Motor neuron (in vitro differentiated cells): ENCODE measurements around the gene RAD21L1. TPM values are rescaled to one million over a fixed set of nuclear protein-coding genes. Genes with fewer than 3 reads are reported as not detected.

Experiments used
- ATAC-seq, 8 experiments: fragments of 200-7000 bp; cut with Tn5 transposase; replicated peaks in 6 of 8; 2 replicates each; pipeline ENCODE4 v1.8.0; 2021; ENCODE audit warnings: mild to moderate bottlenecking in 8 of 8, moderate library complexity in 8 of 8
- H3K27ac ChIP-seq, 2 donors: fragments of 250-450 bp; sonication (Bioruptor Pico); 2 replicates each; pipeline ENCODE4 v1.9.0; 2021; ENCODE audit warnings: antibody characterized with exemption in 2 of 2, mild to moderate bottlenecking in 2 of 2, moderate library complexity in 1 of 2
- H3K4me1 ChIP-seq, 2 donors: fragments of 250-450 bp; sonication (Bioruptor Pico); replicated peaks in 1 of 2; 2 replicates each; pipeline ENCODE4 v1.6.1; 2021; ENCODE audit warnings: antibody characterized with exemption in 2 of 2, mild to moderate bottlenecking in 2 of 2, moderate library complexity in 1 of 2
- H3K4me3 ChIP-seq, 5 donors: fragments of 250-450 bp; sonication (Bioruptor Pico); 2 replicates each; pipeline ENCODE4 v1.9.0; 2021; ENCODE audit warnings: antibody characterized with exemption in 5 of 5, mild to moderate bottlenecking in 5 of 5, moderate library complexity in 4 of 5
- WGBS, 10 experiments: fragments of 450-650 bp; shearing (Covaris generic); methylation state at CpG; one replicate each; pipeline ENCODE4 v1.0.0; 2022; 5-methylcytosine and 5-hydroxymethylcytosine counted together
- in situ Hi-C, 9 experiments: fragments of 400-800 bp; cut with MboI; loops; one replicate each; pipeline ENCODE4 v1.15.0; 2021; ENCODE audit warnings: low sequenced_read_pairs in 9 of 9, low pct_unique_long_range_greater_than_20kb in 2 of 9; ENCODE audit not compliant: unreplicated experiment in 9 of 9
- total RNA-seq, 8 experiments: library from RNA; unstranded; fragments of 300-600 nt; gene quantifications; 2 replicates each; pipeline versions ENCODE4 v1.2.3 to v1.2.4, GENCODE V29; 2022

The RAD21L1 gene
- total RNA-seq, 8 experiments from 2014 or later, result not detected

DNA sequence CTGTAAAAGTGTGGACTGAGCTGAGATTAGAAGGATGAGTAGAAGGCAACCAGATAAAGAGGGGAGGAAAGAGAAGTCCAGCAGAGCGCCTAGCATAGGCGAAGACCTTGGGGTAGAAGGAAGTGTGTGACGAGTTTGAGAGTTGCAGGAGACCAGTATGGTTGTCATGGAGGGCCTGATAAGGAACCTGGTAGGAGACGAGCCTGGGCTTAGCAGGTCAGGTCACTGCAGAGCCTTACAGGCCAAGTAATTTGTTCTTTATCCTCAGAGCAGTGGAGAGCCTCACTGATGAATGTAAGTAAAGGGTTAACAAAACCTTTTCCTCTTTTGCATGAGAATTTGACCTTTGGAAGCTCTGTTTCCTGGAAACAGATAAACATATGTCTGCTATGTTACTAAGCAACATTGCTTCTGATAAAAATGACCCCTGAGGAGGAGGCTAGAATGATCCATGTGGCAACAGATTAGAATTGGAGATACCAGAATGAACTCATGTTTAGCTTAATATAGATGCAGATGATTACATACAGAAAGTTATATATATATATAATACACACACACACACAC lies 38.2 kb upstream of the RAD21L1 start:
- H3K4me3 ChIP-seq, result no peak overlapping the region
- WGBS, 10 experiments, result 0 to 100% (median 60%) methylated on average over 1 to 4 of the region's 4 CpGs; no CpG with 5 or more reads in 3 of the 10 experiments
- H3K4me1 ChIP-seq, result peaks cover 0 to 3% of the 10 kb centered on the region in 2 donors
- ATAC-seq, result no peak
- no peak overlapping the region for H3K27ac ChIP-seq
- in situ Hi-C loops, result no loop called here

DNA sequence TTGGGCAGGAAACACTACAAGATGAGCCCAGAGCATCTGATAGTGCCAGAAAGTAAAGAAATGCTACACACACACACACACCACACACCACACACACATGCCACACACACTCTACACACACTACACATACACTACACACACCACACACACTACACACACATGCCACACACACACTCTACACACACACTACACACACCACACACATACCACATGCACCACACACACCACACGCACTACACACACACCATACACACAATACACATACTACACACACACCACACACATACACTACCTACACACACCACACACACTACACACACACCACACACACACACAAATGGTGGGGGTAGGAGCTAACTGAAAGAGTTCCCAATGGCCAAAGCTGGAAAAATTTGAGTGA lies 37.5 kb upstream of the RAD21L1 start:
- Histone ChIP-seq H3K4me1 (peaks cover 0 to 3% of the 10 kb centered on the region in 2 donors), H3K4me3 (no peak overlapping the region), H3K27ac (no peak overlapping the region)
- ATAC-seq, result no peak
- 40 to 60% methylated on average over 1 of the region's 1 CpG; no CpG with 5 or more reads in 8 of the 10 experiments for WGBS, 10 experiments
- in situ Hi-C loops, result no loop called here

DNA sequence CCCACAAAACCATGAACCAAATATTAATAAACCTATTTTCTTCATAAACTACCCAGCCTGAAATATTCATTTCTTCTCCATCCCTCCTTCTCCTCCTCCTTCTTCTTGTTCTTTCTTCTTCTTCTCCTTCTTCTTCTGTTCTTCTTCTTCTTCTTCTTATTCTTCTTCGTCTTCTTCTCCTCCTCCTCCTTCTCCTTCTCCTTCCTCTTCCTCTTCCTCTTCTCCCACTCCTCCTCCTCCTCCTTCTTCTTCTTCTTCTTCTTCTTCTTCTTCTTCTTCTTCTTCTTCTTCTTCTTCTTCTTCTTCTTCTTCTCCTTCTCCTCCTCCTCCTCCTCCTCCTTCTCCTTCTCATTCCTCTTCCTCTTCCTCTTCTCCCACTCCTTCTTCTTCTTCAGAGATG lies 36.0 kb upstream of the RAD21L1 start:
- Histone ChIP-seq H3K4me3 (no peak overlapping the region), H3K27ac (no peak overlapping the region), H3K4me1 (no peaks in the 10 kb centered on the region)
- in situ Hi-C loops, result no loop called here
- 0 to 73% (median 23%) methylated on average over 1 of the region's 1 CpG; no CpG with 5 or more reads in 5 of the 10 experiments for WGBS, 10 experiments
- ATAC-seq, result no peak

DNA sequence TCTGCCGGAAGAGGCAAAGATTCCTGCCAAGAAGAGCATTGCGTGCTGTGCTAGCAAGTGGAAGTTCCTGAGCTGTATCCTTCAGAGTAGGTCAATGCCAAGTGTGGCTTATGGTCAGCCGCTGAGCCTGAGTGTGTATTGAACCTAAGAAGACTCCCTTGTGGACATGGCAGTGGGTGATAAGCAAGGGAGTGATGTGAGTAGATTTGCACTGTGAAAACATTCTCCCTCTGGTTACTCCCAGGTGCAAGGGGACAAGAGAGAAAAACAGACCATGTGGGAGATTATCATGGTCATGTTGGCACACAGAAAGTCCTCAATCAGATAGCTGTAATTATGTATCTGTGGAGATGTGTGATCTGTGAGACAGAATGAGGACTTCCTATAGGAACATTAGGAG lies 35.0 kb upstream of the RAD21L1 start:
- no peak for ATAC-seq
- Histone ChIP-seq H3K4me1 (no peaks in the 10 kb centered on the region), H3K4me3 (no peak overlapping the region), H3K27ac (no peak overlapping the region)
- WGBS, 10 experiments, result 66 to 100% (median 83%) methylated on average over 1 to 2 of the region's 3 CpGs; no CpG with 5 or more reads in 3 of the 10 experiments
- in situ Hi-C loops, result no loop called here

DNA sequence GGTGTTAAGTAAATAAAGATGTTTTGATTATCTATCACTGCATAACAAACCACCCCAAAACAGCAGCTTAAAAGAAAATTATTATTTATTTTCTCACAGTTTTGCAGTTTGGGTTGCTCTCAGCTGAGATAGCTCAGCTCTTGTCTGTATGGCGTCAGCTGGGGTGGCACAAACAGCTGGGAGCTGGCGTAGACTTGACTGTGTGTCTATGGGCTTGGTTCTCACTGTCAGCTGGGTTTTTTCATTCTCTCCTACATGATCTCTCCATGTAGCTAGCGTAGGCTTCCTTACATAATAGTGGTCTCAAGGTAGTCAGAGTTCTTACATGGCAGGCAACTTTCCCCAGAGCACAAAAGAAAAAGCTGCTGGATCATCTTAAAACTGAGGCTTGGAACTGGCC lies 34.5 kb upstream of the RAD21L1 start:
- Histone ChIP-seq H3K27ac (no peak overlapping the region), H3K4me3 (no peak overlapping the region), H3K4me1 (no peaks in the 10 kb centered on the region)
- in situ Hi-C loops, result no loop called here
- 0 to 100% (median 48%) methylated on average over 1 to 3 of the region's 3 CpGs; no CpG with 5 or more reads in 2 of the 10 experiments for WGBS, 10 experiments
- ATAC-seq, result peak in 1 of 8 experiments; percentile 35

DNA sequence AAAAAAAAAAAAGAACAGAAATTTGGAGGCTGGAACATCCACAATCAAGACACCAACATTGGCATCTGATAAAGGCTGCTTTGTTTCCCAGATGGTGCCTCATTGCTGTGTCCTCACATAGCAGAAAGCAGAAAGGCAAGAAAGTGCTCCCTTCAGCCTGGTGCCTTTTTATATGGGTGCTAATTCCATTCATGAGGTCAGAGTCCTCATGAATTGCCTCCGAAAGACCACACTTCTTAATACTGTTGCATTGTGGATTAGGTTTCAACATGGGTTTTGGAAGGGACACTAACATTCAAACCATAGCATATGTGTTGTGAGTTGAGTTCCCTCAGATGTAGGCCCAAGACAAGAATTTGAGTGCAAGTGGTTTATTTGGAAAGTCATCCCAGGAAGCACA lies 30.6 kb upstream of the RAD21L1 start:
- Histone ChIP-seq H3K27ac (no peak overlapping the region), H3K4me1 (no peaks in the 10 kb centered on the region), H3K4me3 (no peak overlapping the region)
- WGBS, 10 experiments, result 80 to 100% methylated on average over 1 of the region's 1 CpG; no CpG with 5 or more reads in 8 of the 10 experiments
- no peak for ATAC-seq
- in situ Hi-C loops, result no loop called here

DNA sequence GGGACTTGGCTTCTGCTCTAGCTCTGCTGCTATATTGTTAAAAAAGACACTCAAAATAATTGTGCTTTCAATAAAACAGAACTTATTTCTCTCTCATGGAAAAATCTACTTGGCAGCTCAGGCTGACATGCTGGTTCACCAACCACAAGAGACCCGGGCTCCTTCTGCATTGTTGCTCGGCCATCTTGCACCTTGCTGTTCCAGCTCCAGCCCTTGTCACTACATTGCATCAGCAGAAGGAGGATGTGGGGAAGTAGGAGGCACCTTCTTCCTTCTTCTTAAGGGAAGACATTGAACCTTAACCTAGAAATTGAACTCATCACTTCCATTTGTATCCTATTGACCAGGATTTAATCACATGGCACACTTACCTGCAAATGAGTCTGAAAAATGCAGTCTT lies 29.2 kb upstream of the RAD21L1 start:
- no peak for ATAC-seq
- in situ Hi-C loops, result no loop called here

DNA sequence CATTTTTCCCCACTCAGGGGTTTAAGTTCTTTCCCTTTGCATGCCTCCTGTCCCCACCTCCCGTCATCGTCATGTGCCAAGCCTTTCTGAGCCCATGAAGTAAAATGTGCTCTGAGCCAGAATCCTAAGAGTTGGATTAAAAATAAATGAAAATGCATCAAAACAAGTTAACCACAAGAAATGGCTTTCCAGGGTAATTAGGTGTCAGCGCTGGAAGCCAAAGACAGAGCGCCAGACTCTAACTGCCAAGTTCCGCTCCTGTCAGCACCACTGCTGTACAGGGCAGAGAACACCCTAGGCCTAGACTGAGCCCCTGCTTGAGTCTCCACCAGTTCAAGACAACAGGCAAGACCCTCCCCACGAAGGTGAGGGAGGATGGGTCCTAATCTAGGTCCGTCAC lies 28.0 kb upstream of the RAD21L1 start:
- no peak for ATAC-seq
- no peak overlapping the region for H3K4me3 ChIP-seq

More for the DNA sequence above, 29.2 kb upstream of the RAD21L1 start:
- WGBS, 10 experiments, result 20 to 90% (median 57%) methylated on average over 1 to 2 of the region's 2 CpGs; no CpG with 5 or more reads in 3 of the 10 experiments
- no peak overlapping the region for H3K4me3 ChIP-seq
- no peak overlapping the region for H3K27ac ChIP-seq
- no peaks in the 10 kb centered on the region for H3K4me1 ChIP-seq

DNA sequence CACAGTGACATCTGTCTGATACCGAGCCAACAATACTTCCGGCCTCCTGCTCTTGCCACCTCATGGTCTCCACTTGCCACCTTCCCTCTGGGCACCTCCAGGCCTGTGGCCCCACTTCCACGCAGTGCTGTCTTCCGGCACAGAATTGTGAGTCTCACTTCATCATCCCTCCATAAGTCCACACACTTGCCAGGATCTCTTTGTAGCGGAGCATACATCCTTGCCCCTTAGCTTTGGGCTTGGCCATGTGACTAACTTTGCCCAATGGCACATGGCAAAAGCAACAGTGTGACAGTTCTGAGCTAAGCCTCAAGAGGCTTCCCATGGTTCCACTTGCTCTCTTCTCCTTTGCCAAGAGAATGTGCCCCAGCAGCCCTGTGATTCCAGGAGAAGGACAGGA lies 27.1 kb upstream of the RAD21L1 start:
- no peak for ATAC-seq
- Histone ChIP-seq H3K4me3 (no peak overlapping the region), H3K27ac (no peak overlapping the region), H3K4me1 (no peaks in the 10 kb centered on the region)
- 10 to 95% (median 82%) methylated on average over 2 to 3 of the region's 5 CpGs; no CpG with 5 or more reads in 5 of the 10 experiments for WGBS, 10 experiments
- in situ Hi-C loops, result no loop called here

More for the DNA sequence above, 28.0 kb upstream of the RAD21L1 start:
- 0 to 100% (median 76%) methylated on average over 1 to 7 of the region's 7 CpGs; no CpG with 5 or more reads in 2 of the 10 experiments for WGBS, 10 experiments
- Histone ChIP-seq H3K4me1 (no peaks in the 10 kb centered on the region), H3K27ac (no peak overlapping the region)
- in situ Hi-C loops, result no loop called here

DNA sequence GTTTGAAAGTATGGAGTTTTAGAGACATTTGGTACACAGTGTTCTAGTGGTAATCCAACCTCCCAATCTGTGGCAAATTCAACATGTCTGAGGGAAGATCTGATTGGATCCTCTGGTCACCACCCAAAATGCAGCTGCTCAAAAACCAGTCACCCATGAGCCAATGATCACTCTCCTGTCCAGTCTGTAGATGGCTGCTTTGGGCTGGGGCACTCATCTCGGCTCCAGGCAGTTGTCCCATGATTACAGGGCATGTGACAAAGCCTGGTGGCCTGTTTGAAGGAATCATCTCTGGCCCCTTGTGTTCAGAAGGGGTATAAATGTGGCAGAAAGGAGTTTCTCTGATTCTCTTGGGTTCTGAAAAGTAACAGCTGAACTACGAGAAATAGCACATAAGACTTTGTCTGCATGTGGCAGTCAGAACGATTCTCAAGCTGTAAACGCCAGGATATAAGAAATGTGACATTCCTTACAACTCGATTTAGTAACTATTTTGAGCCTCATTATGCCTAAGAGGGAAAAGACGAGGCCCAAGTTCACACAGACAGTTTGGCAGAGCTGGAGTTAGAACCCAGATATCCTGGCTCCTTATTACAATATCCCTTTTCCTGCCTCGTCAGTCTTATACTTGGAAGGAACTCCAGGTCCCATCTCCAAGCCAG lies 26.5 kb upstream of the RAD21L1 start:
- in situ Hi-C loops, result no loop called here
- H3K27ac ChIP-seq, result no peak overlapping the region
- H3K4me1 ChIP-seq, result no peaks in the 10 kb centered on the region
- H3K4me3 ChIP-seq, result no peak overlapping the region
- 0 to 100% (median 65%) methylated on average over 1 to 6 of the region's 7 CpGs for WGBS, 10 experiments
- peak in 3 of 8 experiments; percentile 24 to 54 (median 30) for ATAC-seq

DNA sequence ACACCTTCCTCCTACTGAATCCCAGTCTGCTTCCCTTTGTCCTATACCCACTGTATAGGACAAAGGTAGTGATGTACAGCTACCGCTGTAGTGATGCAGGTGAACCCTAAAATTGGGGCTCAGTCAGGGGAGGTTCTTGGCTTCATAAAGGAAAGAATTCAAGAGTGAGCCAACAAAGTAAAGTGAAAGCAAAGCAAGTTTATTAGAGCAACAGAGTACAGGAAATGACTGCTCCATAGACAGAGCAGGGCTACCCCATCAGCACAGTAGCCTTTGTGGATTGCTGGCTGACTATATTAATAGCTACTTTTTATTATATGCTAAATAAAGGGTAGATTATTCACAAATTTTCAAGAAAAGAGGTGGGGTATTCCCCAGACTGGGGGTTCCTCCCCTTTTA lies 25.9 kb upstream of the RAD21L1 start:
- WGBS, 10 experiments, result 0 to 100% (median 100%) methylated on average over 1 of the region's 1 CpG; no CpG with 5 or more reads in 5 of the 10 experiments
- in situ Hi-C loops, result loop anchor here in 3 of 9 experiments (25.0 kb wide), 1 partner anchor 388 kb away; no protein-coding TSS in a partner anchor
- H3K4me1 ChIP-seq, result no peaks in the 10 kb centered on the region
- no peak overlapping the region for H3K4me3 ChIP-seq
- ATAC-seq, result no peak
- no peak overlapping the region for H3K27ac ChIP-seq

DNA sequence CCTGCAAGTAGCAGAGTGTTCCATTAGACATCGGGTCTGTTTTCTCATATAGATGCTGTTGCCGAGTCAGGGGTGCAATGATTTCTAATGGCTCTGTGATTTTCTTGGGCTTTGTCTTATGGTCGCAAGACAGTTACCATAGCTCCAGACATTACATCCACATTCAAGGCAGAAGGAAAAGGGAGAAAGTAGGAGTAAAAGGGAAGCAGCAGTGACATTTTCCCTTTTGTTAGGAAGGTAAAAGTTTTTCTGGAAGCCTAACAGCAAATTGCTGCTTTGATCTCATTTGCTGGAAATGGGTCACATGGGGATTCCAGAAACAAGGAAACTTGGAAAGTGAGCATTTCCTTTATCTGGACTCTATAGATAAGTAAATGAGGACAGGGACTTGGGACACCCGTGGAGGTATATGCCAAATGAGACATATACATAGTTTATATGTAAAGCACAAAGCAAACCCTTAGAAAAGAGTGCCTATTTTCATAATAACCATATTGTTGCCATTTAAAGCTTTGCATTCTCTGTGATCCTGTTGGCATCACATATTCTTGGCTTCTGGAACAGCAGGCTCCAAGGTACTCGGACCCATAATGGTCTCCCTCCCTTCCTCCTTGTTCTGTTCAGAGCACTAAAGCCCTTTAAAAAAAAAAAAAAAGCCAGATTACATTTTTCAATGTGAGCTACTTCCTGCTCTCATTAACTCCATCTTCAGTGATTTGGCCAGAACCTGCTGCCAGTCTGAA lies 22.9 kb upstream of the RAD21L1 start, which contains the start of gene C20orf202:
C20orf202 (plus strand) TSS at position 693 of the 743 bp plus-strand sequence. CDS start 132 bp downstream, outside the sequence.
- Histone ChIP-seq H3K27ac (no peak within 1 kb of the TSS), H3K4me3 (no peak within 1 kb of the TSS), H3K4me1 (no peaks in the 10 kb centered on the region)
- no peak for ATAC-seq
- in situ Hi-C loops, result loop anchor here in 3 of 9 experiments (25.0 kb wide), 1 partner anchor 391 kb away; no protein-coding TSS in a partner anchor
- WGBS, 10 experiments, result 20 to 84% (median 60%) methylated on average over 1 to 5 of the region's 5 CpGs

DNA sequence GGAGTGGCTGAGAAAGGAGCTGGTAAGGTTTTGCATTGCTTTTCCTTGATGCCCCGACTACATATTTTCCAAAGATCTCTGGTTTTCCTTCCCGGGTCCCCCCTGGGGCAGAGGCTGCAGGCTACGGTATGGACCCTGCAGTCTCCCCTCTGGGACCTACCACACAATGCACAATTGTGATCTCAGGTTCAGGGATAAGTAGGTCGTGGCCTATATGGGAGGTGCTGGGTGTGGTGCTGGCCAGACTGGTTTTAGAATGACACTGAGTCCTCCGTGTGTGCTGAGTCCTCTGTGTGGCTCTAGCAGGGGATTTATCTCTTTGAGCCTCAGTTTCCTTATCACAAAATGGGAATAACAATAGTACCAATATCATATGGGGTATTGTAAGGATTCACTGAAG lies 22.2 kb upstream of the RAD21L1 start:
- in situ Hi-C loops, result loop anchor here in 3 of 9 experiments (25.0 kb wide), 1 partner anchor 391 kb away; no protein-coding TSS in a partner anchor
- H3K4me3 ChIP-seq, result no peak overlapping the region
- WGBS, 10 experiments, result 0 to 75% (median 60%) methylated on average over 1 to 4 of the region's 5 CpGs; no CpG with 5 or more reads in 3 of the 10 experiments

More for the DNA sequence above, 22.2 kb upstream of the RAD21L1 start:
- Histone ChIP-seq H3K4me1 (no peaks in the 10 kb centered on the region), H3K27ac (no peak overlapping the region)
- no peak for ATAC-seq
